Amniotic epithelial cell (primary cell): ENCODE measurements around the gene DFFB.
"Not testable (repeated sequence)": the region's sequence is repeated elsewhere in the genome, so short reads cannot be mapped to it uniquely, and the experiment has no call there.

Source experiments
- DNase-seq: peaks from one replicate; pipeline ENCODE4 v3.0.0-alpha.2; 2010; ENCODE audit warnings: low read depth

Gene DFFB, protein sequence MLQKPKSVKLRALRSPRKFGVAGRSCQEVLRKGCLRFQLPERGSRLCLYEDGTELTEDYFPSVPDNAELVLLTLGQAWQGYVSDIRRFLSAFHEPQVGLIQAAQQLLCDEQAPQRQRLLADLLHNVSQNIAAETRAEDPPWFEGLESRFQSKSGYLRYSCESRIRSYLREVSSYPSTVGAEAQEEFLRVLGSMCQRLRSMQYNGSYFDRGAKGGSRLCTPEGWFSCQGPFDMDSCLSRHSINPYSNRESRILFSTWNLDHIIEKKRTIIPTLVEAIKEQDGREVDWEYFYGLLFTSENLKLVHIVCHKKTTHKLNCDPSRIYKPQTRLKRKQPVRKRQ

DNA sequence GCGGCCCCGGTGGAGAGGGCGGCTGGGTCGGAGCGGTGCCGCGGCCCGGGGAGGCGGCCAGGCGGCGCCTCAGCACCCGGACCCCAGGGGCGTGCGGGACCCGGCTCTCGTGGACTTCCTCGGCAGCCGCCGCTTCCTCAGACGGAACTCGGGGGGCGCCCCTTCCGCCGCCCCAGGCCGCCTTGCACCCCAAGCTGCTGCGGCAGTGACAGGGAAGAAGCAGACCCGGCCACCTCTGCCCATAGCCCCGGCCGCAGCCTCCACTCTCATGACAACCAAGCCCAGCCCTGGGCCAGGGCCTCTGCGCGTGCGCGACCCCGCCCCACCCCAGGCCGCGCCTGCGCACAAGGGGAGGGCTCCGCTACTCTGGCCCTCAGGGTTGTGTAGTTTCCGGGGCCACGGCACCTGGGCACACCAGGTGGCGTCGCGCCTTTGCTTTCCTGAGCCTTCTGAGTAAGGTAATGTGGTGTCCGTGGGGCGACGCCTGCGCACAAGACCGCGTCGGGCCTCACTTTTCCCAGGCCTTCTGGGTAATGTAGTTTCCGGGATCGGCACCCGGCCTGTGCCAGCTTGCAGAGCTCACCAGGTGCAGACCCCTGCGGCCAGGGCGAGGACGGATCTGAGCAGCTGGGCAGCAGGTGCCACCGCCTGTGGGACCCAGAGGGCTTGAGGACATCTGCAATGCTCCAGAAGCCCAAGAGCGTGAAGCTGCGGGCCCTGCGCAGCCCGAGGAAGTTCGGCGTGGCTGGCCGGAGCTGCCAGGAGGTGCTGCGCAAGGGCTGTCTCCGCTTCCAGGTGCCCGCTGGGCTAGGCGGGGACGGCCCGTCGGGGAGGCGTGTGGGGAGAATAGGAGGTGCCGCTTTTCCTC, at the start of gene DFFB, which contains the start of gene CEP104:
Gene DFFB, plus strand, starts transcription at position 554 of the 868 bp plus-strand sequence. Its CDS starts 128 bp downstream, at position 682.
Gene CEP104, minus strand, starts transcription at position 289 of the 868 bp plus-strand sequence. CDS start 4,804 bp downstream, outside the sequence.
- peak; percentile 89 for DNase-seq

DNA sequence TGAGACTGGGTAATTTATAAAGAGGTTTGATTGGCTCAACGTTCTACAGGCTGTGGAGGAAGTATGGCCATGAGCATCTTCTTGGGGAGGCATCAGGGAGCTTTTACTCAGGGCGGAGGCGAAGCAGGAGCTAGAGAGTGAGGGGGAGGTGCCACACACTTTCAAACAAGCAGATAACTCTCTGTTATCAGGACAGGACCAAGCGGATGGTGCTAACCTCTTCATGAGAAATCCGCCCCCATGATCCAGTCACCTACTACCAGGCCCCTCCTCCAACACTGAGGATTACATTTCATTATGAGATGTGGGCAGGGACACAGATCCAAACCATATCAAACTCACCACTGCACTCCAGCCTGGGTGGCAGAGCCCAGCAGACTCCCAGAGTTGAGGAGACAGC, 49.5 kb upstream of the DFFB start:
- no peak for DNase-seq

DNA sequence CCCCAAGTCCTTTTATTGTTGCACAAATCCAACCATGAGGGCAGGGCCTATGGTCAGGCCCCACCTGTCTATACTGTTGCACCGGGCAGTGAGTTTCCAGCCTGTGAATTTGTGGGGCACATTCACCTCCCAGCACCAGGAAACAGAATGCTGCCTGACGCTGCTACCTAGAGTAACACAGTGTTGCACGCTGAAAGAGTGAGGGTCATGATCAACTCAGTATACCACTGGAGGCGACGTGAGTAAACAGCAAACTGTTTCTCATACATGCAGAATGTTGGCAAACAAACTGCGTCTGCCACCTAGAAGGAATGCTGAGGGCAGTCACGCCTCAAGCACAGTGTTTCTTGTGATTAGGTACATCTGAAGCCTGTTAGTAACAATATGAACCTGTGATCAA, 47.6 kb upstream of the DFFB start:
- DNase-seq, result no peak

DNA sequence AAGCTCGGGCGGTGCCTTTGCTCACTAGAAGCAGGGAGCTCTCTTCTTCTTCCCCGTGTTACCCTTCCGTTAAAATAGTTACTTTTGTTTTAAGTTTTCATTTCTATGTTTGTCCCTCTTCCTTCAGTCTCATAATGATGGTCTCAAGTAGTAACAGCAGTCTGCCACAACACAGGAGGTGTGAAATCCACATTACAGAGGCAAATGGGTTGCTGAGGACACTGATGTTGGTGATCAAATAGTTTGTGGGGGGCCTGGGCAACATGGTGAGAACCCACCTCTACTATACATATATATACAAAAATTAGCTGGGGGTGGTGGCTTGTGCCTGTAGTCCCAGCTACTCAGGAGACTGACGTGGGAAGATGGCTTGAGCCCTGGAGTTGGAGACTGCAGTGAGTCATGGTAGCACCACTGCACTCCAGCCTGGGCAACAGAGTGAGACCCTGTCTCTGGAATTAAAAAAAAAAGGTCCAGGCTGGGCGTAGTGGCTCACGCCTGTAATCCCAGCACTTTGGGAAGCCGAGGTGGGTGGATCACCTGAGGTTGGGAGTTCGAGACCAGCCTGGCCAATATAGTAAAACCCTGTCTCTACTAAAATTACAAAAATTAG, 47.0 kb upstream of the DFFB start:
- not testable (repeated sequence) for DNase-seq

DNA sequence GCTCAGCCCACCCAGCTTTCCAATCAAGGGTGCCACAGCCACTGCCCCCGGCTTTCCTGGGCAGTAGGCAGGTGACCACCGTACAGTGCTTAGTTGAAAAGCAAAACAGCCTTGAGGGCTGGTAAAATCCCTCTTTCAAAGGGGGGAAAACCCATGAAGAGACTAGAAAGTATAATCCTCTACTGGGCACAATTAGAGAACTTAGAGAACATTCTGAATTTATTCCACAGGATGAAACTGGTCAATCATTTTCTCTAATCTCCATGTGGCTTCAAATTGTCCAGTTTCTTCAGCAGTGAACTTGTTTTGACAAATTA, 45.7 kb upstream of the DFFB start:
- DNase-seq, result no peak

DNA sequence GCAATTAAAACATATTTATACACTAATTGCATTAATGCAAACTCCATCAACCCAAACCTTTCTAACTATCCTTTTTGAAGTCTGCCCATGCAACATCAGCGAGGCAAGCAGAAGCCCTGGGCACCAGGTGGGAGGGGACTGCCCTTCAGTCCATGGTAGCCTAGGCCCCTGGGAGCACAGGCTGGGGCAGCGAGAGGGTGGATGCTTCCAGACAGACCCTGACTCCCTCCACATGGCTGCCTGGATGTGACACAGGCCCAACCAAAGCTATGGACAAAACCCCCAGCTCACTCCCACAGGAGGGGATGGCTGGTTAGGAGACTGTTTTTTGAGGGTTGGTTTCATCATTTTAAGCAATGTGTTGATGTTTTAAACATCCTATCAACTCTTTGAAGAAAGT, 43.2 kb upstream of the DFFB start:
- no peak for DNase-seq

DNA sequence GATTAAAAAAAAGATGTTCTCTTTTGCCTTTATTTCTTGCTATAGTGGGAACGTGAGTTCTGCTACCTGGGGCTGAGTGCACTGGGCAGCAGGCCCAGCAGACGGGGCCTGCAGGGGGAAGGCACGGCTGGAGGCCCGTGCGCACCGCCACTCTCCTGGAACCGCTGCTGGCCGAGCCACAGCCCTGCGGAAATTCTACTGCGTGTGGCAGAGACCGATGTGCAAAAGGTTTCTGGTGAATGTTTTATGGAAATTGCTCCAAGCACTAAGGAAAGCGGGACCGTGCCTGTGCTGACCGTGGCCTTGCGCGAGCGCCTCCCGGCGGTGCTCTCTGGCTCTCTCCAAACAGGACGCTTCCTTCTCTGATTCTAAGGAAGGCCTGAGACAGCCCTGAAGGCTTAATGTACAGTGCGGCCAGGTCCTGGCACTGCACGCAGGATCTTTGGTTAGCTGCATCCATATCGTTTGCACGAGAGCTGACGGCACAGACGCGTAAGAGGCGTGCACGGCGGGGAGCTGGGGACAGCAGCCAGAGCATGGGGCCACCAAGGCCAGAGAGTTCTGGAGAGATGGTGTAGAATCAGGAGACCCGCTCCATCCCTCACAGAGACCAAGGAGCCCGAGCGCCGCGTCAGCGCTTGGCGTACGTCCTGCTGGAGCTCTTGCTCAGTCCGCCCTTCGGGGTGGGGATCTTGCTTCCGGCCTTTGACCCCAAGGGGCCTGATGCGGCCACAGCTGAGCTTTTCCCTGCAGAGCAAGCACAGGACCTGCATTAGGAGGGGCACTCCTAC, 42.3 kb upstream of the DFFB start:
- no peak for DNase-seq

DNA sequence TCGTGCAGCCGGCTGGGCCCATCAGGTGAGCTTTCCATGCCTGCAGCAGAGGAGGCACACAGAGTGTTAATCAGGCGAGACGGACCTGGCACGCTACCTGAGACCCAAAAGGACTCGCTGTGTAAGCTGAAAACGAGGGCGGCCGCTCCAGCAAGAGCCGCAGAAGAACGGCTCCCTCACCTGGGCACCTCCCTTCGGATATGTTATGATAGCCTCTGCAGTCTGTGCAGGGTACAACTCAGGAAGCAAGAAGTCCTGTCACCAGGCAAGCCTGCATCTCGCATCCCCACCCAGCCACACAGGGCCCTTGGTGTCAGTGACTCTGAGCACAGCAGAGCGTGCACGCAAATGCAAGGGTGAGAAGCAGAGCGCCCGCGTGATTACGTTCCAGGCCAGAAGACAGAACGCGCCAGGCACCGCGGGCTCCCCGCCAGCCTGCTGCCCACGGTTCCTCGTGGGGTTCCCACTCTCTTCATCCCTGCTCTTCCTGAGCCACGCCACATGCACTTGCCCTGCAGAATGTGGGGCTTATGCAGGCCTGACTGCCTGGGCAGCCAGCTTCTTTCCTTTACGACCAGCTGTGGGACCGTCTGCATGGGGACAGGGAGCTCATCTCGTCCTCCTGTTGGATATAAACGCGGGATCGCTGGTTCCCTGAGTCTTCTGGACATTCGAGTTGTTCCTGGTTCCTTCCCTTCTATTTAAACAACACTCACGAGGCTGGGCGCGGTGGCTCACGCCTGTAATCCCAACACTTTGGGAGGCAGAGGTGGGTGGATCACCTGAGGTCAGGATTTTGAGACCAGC, 40.7 kb upstream of the DFFB start:
- no peak for DNase-seq

DNA sequence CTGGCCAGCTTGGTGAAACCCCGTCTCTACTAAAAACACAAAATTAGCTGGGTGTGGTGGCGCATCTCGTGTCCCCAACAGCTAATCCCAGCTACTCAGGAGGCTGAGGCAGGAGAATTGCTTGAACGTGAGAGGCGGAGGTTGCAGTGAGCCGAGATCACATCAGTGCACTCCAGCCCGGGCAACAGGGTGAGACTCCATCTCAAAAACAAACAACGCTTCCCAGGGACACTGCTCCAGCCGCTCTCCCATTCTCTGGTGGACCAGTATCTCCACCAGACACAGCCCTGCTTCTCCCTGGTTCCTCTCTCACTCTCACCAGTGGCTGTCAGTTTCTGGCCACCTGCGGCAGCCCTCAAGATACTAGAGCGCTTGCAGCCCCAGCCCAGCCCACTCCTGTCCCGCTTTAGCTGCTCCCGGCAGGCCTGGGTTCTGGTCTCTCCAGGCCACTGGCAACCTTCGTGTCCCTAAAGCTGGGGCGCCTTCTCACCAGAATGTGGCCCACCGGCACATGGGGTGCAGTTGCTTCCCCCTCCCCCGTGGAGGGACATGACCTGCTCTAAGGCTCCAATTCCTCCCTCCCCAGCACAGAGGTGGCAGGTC, 40.0 kb upstream of the DFFB start:
- no peak for DNase-seq

DNA sequence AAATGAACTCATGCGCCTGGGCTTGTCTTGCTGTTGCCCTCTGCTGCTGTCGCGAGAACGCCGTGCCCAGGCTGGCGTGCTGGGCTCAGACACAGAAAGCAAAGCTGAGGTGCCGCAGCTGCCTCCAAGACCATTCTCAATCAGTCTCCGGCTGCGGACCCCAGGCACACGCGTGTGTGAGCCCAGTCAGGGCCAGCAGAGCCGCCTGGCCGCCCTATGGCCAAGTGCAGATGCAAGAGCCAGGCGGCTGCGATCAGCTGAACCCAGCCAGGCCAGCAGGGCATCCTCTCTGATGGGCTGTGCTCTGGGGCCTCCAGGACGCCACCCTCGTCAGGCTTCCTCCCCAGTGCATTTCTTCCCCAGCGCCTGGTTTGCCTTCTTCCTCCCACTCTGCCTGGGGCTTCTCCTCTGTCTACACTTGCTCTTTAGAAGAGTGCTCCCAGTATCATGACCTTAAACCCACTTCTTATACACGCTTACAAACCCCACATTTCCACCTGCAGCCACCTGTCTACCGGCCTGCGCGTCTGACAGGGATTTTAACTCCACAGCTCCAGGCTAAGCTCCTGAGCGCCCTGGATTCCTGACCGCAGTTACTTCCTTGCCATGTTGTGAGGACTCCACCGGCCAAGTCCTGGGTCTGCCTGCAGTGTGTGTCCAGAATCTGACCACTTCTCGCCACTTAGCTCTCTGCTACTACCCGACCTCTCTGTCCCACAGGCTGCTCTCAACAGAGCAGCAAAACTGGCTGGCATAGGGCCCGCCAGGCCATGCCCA, 39.3 kb upstream of the DFFB start:
- no peak for DNase-seq

DNA sequence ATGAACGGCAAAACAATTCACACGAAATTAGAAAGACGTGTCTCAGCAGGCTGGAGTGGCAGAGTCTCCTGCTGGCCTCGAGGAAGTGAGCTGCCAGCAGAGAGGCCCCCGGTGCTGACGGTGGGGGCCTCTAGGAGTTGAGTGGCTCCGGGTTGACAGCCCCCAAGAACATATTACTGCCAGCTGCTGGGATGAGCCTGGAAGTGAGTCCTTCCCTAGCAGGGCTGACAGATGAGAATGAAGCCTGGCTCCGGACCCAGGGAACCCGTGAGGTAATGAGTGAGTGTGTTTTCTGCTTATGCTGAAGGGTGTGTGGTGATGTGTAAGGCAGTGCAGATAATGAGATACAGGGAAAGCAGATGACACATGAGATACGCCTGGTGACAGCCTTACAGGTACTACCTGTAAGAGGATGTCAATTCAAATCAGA, 37.5 kb upstream of the DFFB start:
- DNase-seq, result no peak

DNA sequence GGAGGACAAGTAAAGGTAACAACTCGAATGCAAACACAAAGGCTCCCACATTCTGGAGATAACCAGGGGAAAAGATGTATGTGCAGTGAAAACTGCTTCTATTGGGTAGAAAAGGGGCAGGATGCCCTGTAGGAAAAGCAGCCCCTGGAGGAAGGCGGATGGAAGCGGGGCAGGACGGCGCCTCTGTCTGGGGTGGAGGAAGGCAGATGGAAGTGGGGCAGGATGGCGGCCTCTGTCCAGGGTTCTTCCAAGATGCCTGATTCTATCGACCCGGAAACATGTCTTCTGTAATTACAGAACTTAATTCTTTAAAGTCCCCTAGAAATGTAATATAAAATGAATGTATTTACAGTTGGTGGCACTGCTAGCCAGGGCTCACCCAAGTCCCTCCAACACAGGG, 37.0 kb upstream of the DFFB start:
- no peak for DNase-seq

DNA sequence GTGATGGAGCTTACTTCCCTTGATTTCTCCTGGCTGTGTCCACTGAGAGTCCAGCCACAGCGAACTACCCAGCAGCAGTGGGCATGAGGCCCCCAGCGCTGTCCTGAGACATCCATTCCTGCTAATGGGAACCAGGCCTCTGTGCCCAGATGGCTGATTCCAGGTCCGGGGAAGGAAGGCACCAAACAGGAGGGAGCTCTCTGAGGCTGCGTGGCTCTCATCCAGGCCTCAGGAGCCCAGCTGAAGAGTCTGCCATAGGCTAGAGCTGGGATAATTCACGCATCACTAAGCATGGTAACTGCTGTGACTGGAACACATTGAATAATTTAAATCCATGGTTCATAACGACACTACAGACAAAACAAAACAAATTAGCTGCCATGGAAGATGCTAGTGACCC, 36.3 kb upstream of the DFFB start:
- DNase-seq, result no peak

DNA sequence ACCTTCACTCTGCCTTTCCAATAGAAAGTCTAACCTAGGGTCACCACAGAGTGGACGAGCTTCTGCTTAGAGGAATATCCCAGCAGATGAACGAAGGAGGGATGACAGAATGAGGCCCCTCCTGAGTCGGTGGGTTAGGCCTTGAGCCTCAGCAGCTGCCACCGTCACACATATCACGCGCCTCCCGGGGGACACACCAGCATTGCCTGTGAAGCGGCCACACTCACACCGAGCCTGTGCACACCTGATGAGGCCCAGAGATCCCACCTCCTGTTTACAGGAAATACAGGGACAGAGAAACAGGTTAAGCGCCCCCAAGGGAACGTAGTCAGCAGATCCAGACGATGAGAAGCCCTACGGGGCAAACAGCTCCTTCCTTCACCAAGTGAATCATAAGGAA, 35.8 kb upstream of the DFFB start:
- no peak for DNase-seq

DNA sequence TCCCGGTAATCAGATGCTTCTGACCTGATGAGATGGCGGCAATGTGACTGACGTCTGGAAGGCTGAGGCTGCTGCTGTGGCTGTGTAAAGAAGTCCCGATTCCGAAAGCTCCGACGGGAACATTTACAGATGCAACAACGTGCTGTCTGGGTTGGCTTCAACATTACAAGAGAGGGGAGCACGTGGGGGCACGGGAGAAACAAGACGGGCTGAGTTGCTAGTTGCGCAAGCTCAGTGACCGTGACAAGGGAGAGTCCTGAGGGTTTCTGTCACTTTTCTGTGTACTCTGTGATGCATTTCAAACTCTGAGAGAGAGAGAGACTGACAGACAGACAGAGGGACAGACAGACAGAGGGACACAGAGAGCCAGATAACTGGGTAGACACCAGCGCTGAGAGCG, 35.4 kb upstream of the DFFB start:
- DNase-seq, result no peak

DNA sequence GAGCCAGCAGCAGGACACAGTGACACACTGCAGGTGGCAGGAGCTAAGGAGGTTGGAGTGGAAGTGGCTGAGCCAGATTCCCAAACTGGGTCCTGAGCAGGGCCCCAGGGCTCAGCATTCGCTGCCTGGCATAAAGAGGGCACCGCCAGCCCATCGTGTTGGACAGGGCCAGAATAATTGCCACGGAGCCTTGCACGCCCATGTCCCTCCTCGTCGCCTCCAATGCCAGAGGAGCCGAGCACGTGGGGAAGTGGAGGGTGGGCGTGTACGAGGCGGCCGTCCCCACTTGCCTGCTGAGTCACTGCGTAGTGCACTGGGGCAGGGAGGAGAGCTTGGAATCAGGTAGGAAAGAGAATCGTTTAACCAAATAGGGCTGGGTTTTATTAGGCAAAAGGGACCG, 34.9 kb upstream of the DFFB start:
- DNase-seq, result no peak

DNA sequence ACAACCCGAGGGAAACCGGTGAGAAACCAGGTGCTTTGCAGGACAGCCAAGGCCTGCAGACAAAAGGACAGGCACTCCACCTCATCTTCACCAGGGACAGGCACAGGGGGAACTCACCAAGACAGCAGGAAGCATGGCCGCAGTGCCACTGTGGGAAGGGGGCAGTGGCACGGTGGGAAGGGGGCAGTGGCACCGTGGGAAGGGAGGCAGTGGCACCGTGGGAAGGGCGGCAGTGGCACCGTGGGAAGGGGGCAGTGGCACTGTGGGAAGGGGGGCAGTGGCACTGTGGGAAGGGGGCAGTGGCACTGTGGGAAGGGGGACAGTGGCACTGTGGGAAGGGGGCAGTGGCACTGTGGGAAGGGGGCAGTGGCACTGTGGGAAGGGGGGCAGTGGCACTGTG, 32.6 kb upstream of the DFFB start:
- DNase-seq, result no peak

DNA sequence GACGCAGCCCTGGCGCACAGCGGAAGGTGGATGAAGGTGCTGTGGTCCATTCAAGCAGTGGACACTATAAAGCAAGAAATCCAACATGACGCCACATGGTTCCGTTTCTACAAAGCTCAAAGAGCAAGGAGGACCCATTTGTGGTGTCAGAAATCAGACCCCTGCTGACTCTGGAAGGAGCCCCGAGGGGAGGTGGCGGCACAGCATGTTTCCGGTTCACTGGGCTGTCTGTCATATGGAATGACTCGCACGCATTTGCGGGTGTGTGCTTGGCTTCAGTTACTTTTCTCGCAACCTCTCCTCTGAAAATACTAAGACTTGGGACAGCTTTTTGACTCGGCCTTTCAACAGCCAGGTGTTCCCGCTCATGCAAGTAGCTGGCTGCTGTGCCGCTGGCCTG, 31.9 kb upstream of the DFFB start:
- DNase-seq, result no peak

DNA sequence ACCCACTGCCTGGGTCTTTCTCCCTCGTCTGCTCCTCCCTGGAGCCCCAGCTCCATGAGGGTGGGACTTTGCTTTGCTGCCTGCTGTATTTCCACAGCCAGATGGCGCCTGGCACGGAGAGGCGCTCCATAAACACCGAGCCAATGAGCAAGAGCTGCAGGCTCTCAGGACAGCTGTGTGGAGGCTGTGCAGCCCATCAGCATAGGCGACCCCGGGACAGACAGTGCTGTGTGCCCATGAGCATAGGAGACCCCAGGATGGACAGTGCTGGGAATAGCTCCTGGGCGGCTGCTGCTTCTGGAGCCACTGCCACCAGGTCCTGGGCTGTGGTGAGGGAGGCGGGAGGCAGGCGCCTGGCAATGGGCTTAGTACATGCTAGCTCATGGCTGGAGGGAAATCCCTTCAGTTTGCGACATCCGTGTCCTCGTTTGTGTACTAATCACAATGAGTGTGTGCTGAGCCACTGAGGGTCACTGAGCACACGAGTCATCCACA, 29.4 kb upstream of the DFFB start:
- DNase-seq, result peak; percentile 66

DNA sequence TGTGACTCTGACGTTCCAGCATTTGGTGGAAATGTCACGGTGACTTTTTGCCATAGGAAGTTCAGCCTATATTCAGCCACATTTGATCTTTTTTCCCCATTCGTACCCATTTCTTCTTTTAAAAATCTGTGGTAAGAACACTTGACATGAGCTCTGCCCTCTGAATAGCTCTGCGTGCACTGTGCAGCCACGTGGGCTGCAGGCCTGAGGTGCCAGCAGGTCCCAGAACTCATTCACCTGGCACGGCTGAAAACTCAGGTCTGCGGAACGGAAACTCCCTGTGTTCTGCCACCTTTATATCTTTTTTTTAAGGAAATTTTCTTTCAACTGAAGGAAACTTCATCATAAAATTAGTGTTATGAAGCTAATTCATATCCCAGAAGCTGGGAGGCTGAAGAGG, 28.9 kb upstream of the DFFB start:
- DNase-seq, result no peak
